Activated T-cell treated with anti-CD3 and anti-CD28 coated beads for 1 hour (primary cell): ENCODE measurements around the gene GPNMB.
"Not testable (repeated sequence)": the region's sequence is repeated elsewhere in the genome, so short reads cannot be mapped to it uniquely, and the experiment has no call there.

Source experiments
- DNase-seq: peaks from one replicate; pipeline ENCODE4 v3.0.0-alpha.2; 2020; ENCODE audit warnings: low read depth

The GPNMB gene

GRCh38 chr7:23246555-23246954 is at the start of gene GPNMB:
TSS of gene GPNMB (plus strand) at chr7:23246775. CDS start at chr7:23246858, 83 bp downstream.
- DNase-seq: no peak

DNA sequence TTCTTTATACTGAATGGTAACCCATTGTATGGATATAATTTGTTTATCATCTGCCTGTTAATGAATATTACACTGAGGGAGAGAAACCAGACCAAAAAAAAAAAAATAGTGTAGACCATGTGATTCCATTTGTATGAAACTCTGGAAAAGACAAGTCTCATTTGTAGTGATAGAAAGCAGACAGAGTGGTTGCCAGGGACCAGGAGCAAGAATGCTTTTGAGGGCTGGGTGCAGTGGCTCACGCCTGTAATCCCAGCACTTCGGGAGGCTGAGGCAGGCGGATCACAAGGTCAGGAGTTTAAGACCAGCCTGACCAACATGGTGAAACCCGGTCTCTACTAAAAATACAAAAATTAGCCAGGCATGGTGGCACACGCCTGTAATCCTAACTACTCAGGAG is 48.8 kb upstream of the GPNMB start:
- not testable (repeated sequence) for DNase-seq

GRCh38 chr7:23200331-23200730 is 46.2 kb upstream of the GPNMB start:
- DNase-seq: no peak

DNA sequence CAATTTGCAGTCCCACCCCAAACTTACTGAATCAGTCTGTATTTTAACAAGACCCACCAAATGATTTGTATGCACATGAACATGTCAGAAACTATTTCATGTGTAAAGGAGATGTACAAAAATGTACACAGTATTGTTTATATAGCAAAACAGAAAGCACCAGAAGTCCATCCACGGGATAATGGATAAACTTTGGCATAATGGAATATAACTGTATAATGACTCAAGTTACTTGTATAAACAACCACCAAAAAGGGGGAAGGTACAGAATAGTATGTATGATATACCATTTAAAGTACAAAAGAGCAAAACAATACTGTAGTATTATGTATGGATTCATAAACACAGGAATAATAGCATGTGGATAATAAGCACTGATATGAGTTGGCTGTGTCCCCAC is 42.3 kb upstream of the GPNMB start:
- DNase-seq: no peak

DNA sequence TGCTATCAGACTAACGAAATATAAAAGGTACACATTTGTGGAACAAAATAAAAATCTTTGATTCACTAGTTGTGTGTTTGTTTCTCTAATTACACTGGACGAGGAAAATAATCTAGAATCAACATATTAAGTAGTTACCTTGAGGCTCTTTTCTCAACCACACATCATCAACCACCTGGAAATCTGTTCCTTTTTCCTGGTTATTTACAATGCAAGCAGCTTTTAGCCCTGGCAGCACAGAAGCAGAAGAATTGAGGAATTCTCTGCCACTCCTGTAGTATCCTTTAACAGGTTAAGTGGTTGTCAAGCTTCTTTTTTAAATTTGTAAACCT is 41.0 kb upstream of the GPNMB start:
- DNase-seq: no peak

GRCh38 chr7:23205909-23206767 is 40.4 kb upstream of the GPNMB start:
- no peak for DNase-seq

DNA sequence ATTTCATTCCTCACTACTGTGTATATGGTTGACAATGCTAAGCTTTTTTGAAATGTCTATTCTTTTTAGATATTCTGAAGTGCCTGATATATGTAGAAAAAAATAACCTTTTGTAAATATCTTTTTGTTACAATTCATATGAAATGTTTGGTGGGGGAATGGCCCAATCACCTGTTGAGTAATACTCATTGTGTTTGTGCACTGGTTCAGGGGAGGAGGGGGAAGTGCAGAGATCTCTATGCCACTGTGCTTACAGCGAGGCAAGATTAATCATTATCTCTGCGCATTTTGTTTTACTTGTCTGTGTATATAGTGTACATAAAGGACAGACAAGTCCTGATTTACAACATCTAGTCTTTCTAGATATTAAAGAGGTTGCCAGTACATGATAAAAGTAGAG is 39.6 kb upstream of the GPNMB start:
- DNase-seq: no peak

DNA sequence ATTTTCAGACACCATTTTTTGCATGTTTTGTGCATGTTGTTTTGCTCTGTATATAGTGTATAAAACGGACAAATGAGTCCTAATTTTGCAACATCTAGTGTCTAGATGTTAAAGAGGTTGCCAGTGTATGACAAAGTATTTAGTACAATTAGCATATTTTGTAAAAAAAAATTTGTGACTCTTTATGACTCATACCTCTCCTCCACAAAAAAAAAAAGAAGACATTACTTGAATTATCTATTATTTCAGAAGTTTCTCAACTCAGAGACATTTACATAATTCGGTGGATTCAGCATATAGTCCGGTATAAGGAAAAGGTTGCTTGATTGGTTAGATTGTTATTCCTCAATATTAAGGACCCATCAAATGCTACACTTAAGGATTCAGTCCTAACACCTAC is 38.7 kb upstream of the GPNMB start:
- DNase-seq: no peak

DNA sequence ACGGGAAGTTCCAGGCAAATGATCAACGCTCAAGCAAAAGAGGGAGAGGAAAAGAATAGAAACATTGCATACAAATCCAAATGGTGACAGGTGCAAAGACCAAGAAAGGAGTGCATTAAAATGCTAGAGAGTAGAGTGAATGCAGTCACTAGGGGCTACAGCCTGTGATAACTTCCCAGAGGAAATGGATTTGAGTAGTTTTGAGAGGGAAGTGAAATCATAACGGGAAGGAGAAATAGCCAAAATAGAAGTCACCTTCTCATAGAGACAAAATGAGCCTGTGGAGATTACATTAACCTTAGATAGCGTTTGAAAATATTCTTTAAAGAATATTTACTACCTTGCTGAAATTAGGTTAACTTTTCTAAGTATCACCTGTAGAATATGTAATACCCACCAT is 38.3 kb upstream of the GPNMB start:
- DNase-seq: no peak

DNA sequence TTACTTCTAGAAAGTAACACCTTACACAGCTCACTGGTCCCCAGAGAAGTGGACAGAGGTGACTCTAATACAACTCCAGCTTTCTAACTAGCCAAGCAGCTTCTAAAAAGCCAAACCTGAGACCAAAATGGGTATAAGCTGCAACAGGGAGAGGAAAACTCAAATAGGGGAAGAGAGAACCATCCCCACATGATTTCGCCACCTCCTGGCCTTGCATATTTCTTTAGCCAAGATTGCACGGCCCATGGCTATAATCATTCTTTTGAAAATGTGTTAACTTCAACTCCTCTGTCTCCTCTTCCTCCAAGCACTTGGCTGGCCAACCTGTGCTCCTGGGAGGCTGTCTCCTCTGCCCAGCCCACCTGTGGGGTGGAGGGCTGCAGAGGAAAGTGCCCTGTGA is 36.1 kb upstream of the GPNMB start:
- no peak for DNase-seq

DNA sequence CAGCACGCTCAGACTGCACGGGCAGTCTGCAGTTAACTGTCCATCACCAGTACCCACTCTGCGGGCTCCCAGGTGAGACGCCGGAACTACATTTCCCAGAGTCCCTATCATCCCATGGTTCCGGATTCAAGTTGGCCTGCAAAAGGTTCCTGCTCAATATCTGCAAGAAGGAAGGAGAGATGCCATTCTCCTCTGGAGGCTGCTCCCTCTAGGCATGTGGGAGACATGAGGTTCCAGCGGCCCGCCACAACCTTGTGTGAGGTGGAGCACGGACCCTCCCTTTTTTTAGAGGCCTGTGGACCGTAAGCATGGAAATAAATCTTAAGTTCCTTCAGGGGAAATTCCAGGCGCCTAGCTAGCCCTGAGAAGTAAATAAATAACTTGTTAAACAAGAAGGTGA is 35.0 kb upstream of the GPNMB start:
- DNase-seq: no peak

DNA sequence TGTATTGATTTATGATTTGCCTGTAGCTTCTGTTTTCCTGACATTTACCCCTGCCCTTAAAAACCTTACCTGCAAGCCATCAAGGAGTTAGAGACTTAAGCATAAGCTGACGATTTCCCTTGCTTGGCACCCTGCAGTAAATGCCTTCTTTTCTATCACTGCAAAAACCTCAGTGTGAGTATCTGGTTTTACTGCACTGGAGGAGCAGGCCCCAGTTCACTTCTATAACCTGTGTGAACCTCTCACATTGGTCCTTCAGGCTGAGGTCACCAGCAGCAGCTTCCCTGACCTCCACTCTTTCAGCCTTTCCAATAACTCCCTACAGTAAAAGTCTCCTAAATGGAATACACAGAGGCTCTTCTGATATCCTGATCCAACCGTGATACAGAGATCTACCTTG is 34.2 kb upstream of the GPNMB start:
- DNase-seq: no peak

GRCh38 chr7:23212841-23213240 is 33.7 kb upstream of the GPNMB start:
- DNase-seq: no peak

GRCh38 chr7:23213755-23214154 is 32.8 kb upstream of the GPNMB start:
- no peak for DNase-seq

GRCh38 chr7:23214423-23214822 is 32.2 kb upstream of the GPNMB start:
- DNase-seq: no peak

- no peak for DNase-seq
Measured at GRCh38 chr7:23214938-23215337, 31.6 kb upstream of the GPNMB start.

- no peak for DNase-seq
Measured at GRCh38 chr7:23216021-23216420, 30.6 kb upstream of the GPNMB start.

- no peak for DNase-seq
Measured at GRCh38 chr7:23218196-23218595, 28.4 kb upstream of the GPNMB start.

- DNase-seq: no peak
Measured at GRCh38 chr7:23220690-23221305, 25.8 kb upstream of the GPNMB start.

DNA sequence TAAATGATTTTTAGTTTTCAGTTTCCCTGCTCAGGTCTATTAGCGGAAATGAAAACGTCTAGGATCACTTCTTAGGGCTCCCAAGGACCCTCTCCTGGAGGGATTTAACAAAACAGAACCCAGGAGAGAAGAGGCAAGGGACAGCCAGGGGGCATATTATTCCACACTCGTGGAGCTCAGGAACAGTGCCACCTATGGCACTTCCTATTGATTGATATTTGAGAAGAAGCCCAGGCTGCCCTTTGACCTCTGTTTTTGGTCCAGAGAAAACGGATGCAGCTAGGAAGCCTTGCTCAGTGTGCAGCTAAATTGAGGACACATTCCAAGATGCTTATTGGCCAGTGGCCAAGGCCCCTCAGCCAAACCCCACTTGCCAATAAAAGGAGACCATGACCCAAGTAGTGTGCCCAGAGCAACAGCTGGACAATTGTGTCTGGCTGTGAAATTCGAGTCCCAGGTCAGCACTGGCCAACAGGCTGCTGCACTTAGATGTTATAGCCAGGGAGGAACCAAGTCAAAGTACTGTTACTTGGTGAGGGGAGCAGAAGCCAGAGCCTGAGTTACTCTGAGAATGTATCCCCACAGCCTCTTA is 24.0 kb upstream of the GPNMB start:
- no peak for DNase-seq

GRCh38 chr7:23224364-23224763 is 22.2 kb upstream of the GPNMB start:
- not testable (repeated sequence) for DNase-seq

- DNase-seq: no peak
Measured at GRCh38 chr7:23226844-23227450, 19.6 kb upstream of the GPNMB start.

DNA sequence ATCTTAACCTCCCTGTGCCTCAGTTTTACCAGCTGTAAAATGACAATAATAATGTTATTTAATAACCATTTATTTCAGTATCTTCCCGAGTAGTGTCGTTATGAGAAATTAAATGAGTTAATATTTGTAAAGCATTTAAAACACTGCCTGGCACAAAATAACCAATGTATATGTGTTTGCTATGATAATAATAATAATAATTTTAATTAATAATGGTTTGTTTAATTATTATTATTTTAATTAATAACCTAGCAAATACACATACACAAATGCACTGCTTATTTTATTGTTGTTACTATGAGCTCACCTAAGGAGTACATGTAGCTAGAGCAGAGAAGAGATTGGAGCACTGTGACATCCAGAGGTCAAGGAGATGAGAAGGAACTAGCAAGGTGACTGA is 18.2 kb upstream of the GPNMB start:
- no peak for DNase-seq
